Activated CD4-positive, CD25-positive, alpha-beta regulatory T cell treated with anti-CD3 and anti-CD28 coated beads, Interleukin-2, amount 50 U/mL, for 16 hours (primary cell): ENCODE results near the gene GMPR2.
"Not testable (repeated sequence)": the region's sequence is repeated elsewhere in the genome, so short reads cannot be mapped to it uniquely, and the experiment has no call there.

Experiments
- DNase-seq: peaks from one replicate; pipeline ENCODE4 v3.0.0-alpha.2; 2020; ENCODE audit warnings: low read depth, low spot score

GMPR2 gene

DNA sequence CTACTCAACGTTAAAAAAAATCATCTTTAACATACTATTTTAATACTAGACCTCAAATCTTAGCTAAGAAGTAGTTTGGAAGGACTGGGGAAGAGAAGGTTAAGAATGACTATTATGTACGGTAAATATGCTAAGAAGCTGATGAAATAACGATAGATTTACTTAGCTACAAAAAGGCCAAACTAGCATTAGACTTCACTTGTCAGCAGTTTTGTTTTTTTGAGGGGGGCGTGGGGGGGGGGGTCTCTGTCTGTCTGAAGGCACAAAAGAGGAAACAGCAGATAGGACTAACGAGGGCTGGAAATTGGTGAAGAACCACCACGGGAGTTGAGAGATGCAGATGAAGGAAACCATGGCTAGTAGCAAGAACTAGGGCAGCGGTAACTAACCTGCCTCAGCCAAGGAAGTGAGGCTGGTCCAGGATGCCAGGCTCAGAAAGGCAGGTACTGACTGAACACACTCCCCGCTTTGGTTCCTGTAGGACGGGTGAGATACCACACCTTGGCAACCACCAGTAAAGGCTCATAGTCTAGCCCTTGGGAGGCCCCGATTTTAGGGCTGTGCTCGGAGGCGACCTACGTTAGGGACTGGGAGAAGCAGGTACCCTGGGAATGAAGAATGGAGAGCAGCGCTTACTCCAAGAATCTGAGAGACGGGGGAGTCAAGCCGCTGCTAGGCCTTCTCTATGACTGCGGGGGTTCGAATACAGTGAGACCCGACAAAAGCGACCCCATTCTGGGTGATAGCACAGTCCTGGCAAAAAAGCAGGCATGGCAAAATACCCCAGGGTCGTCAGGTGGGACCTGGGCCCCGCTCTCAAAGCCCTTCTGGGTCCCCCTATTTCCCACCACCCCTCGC lies 1.2 kb upstream of the GMPR2 start:
- DNase-seq = no peak

DNA sequence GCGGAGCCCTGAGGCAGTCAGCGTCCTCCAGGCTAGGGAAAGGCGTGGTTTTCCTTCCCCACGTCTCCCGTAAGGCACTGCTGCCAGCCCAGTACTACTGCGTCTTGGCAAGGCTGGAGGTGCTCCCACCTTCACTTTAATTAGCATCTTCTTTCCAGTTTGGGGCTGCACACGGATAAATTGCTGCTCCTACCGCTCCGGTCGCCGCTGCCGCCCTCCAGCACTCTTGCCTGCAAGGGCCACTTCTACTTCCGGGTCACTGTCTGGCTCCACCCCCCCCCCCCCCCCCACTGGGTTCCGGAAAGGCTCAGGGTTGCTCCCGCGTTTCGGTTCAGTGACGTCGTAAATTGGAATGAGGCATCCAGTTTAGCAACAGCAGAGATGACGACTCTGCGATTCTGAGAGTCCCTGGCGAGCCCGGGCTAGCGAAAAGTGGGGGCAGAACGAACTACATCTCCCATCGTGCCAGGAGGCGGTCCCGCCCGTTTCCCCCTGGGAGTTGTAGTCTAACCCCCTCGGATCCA lies 546 bp upstream of the GMPR2 start, which contains the start of gene NEDD8:
NEDD8 (minus strand) TSS at position 247 of the 524 bp plus-strand sequence; CDS start at position 147, 100 bp downstream.
- peak; percentile 80 for DNase-seq

DNA sequence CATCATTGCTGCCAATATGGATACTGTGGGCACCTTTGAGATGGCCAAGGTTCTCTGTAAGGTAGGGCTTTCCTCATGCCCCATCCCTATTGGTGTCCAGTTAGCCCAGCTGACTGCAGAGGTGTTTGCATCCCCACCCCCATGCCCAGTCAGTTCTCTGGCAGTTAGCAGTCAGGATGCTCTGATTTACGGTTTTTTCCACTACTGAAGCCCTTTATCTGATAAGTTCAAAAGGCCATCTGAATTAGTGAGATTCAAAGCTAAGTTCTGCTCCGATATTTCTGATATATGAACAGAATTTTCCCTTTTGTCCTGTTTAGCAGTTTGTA lies 773 bp downstream of the GMPR2 start:
- no peak for DNase-seq

DNA sequence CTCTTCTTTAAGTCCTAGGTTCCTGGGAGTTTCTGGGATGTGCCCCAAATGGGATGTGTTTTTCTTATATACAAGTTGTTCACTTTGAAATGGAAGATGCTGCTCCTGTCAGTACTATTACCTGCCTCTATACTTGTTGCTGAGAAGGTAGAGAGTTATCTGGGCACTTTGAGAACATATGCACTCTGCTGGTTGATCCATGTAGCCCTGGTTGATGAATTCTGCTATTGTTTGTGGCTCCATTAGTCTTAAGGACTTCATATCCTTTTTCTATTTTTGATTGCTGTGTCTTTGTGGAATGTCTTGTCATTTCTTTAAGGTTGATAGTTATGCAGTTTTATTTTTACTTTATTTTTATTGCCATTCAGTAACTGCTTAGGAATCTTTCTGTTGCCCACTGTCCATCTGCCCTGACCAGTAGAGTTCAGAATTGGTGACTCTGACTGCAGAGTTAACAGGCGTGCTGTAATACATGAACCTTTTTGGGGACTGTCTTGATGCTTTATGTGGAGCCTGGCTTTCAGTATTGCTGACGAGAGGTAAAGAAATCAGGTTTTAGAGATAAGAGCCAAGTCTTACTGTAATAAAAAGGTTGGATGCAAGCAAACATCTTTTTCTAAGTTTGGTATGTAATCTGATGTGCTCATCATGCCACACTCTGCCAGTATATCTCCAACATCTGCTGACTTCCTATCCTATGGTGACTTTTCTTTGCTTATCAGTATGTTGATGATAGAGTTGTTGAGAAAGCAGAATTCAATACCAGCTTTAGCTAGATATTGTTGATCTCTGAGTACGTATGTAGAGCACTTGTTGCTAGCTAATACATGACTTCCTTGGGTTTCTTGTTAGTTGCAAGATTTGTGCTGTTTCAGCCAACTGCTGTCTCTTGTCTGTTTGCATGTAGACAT lies 1.6 kb downstream of the GMPR2 start:
- DNase-seq = no peak

DNA sequence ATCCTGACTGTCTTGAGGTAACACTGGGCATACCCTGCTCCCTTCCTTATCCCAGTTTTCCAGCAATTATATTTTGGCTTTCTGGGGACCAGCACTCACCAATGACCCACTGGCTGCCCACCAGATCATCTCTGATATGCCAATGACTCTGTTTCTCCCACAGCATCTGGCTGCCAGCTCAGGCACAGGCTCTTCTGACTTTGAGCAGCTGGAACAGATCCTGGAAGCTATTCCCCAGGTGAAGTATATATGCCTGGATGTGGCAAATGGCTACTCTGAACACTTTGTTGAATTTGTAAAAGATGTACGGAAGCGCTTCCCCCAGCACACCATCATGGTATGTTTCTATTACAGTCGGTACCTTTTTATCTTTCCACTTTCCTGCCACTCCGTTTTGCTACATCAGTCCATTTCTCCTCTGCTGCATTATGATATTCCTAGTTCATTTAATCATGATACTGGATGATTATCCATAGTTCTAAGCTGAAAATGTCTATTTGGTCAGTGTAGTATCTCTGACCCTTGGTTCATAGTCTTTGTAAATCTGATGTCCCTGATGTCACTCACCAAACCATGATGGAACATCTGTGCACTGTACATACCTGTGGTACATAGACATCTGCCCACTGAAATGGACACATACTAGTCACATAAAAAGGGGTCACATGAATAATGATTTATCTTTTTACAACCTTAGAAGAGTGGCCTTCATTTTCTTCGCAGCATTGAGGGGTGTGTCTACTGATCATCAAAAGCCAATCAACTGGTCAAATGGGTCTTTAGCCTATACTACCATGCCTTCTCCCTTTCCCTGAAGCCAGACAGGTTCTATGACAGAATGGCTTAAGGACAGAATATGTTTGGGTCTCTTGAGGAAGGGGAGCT lies 3.3 kb downstream of the GMPR2 start:
- no peak for DNase-seq

DNA sequence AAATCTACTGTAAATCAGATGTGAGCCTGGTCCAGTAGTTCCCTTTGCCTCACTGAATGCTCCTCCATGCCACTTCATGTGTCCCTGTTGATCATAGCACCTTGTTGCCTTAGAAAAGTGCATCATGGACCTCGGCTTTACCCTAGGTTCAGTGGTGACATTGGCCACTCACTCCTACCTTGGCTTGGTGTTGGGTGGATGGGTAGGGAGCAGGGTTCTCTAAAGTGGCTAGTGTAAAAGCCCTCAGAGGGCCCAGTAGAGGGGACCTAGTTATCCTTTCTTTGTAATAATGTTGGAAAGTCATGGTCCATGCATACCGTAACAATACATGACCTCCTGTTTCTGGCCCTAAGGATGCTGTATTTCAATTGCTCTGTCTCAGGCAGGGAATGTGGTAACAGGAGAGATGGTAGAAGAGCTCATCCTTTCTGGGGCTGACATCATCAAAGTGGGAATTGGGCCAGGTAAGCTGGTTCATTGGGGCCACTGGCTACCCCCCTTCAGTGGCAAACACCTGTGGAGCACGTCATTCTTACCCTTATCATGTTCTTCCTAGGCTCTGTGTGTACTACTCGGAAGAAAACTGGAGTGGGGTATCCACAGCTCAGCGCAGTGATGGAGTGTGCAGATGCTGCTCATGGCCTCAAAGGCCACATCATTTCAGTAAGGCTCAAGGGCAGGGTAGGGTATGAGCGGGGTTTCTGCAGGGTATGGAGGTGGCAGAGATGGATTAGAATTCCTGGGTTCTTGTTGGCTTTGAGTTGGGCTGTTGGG lies 4.1 kb downstream of the GMPR2 start:
- DNase-seq = no peak

DNA sequence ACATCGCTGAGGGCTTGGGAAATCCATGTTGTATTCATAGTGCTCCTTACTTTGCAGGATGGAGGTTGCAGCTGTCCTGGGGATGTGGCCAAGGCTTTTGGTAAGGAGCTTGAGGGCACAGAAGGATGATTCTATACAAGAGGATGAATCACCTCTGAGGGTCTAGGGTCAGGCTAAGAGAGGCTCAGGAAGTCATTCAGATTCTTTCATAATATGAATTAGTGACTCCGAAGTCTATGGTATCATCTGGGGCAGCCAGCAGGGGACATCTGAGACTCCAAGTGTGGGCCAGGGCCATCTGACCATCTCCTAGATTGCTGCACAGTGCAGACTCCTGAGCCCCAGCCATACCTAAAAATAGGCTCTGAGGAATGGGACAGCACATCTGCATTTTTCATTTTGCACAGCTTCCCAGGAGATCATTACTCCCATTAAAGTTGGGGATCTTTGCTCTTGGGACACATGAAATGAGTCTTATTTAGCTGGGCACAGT lies 4.8 kb downstream of the GMPR2 start:
- no peak for DNase-seq

DNA sequence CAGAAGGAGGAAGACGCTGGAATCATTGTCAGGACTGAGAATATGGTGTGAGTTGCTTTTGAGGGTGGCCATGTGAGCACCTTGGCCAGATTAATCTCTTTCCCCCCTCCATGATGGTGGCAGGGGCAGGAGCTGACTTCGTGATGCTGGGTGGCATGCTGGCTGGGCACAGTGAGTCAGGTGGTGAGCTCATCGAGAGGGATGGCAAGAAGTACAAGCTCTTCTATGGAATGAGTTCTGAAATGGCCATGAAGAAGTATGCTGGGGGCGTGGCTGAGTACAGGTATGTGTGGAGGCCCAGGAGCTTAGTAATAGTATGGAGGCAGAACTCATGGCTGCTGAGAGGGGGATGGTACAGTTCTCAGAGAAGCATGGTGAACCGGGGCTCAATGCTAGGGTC lies 5.4 kb downstream of the GMPR2 start:
- no peak for DNase-seq

DNA sequence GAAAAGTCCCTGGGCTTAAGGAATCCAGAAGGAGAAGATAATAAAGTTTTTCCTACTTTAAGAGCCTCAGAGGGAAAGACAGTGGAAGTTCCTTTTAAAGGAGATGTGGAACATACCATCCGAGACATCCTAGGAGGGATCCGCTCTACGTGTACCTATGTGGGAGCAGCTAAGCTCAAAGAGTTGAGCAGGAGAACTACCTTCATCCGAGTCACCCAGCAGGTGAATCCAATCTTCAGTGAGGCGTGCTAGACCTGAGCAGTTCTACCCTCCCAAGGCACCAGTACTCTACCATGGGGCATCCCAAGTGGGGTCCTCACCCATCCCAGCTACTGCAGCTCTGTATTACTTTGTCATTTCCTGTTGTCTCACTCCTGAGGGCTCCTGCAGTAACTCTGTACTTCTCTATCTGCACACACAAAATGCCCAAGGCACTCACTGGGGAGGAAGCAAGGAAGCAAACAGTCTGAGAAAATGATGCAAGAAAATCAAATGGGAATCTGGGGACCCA lies 5.9 kb downstream of the GMPR2 start:
- no peak for DNase-seq

DNA sequence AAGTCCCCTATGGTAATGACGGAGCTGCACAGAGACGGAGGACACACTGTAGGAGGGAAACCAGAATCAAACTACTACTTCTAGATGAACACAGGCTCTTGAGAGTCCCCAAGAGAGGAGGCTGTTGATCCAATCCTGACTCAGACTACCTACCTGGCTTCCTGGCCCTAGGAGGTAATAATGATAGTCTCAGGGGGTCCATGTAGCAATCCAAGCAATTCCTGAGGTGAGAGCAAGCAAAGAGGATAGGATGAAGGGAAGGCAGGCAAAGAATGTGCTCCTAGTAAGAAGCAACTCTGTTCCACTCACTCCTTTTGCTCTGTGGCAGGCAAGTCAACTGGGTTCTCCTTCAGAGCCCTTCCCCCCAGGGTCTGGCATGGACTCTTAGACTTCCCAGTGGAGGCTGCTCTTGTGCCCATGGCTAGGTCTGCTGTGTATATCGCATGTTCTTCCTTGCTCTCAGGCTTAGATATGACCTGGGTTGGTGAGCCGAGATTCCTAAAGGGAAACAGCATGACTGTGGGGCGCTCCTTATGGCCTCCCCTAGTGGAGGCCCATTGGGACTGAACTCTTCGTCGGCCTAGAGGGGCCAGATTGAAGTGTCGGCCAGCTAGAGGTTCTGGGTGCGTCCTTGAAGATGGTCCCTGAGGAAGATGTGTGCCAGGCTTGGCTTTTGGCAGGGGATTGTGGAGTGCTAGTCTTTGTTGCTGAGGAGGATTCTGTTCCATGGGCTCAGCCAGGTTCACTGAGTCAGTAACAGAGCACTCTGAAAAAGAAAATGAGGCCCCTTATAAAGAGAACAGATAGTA lies 7.6 kb downstream of the GMPR2 start:
- no peak for DNase-seq

DNA sequence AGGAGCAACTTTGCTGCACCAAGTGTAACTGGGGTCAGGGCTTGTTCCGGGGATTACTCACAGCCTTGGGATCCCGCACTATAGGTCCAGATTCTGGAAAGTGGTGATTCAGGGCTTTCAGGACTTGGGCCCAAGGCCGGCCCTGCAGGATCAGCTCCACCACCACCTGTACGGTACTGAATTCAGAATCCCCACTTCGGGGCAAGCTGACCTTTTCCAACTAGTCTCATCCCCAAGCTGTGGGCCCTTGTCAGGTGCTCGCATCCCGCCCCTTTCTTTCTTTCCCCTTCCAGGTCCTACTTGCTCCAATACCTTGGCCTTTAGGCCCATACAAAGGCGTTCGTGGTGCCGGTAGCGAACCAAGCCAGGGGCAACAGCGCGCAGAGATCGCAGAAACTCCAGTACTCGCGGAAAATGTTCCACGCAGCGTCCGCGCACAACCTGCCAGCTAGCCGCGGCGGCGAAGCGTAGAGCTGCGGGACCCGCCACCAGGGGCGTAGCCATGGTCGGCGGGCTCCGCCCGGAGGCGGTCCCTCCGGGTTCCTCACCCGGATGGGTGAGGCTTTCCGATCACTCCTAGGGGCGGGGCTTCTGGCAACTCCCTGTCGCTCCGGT lies 9.2 kb downstream of the GMPR2 start:
- peak; percentile 85 for DNase-seq

DNA sequence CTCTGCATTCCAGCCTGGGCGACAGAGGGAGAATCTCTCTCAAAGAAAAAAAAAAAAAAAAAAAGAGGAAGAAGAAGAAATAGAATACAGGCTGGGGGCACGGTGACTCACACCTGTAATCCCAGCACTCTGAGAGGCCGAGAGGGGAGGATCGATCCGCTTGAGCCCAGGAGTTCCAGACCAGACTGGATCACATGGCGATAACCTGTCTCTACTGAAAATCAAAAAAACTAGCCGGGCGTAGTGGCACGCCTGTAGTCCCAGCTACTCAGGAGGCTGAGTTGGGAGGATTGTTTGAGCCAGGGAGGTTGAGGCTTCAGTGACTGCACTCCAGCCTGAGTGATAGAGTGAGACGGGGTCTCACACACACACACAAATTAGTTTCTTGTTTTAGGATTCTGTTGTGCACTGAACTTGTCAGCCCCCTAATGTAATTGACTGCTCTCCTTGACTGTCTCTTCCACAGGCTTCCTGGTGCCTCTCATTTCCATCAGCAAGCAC lies 10.7 kb downstream of the GMPR2 start:
- no peak for DNase-seq

DNA sequence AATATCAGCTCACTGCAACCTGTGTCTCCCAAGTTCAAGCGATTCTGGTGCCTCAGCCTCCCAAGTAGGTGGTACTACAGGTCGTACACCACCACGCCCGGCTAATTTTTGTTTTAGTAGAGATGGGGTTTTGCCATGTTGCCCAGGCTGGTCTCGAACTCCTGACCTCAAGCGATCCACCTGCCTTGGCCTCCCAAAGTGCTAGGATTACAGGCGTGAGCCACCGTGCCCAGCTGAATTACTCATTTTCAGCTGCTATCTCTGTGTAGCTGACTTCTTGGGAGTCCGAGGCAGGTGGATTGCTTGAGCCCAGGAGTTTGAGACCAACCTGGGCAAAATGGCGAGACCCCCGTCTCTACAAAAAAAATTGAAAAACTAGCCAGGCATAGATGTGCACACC lies 12.6 kb downstream of the GMPR2 start:
- DNase-seq = not testable (repeated sequence)

DNA sequence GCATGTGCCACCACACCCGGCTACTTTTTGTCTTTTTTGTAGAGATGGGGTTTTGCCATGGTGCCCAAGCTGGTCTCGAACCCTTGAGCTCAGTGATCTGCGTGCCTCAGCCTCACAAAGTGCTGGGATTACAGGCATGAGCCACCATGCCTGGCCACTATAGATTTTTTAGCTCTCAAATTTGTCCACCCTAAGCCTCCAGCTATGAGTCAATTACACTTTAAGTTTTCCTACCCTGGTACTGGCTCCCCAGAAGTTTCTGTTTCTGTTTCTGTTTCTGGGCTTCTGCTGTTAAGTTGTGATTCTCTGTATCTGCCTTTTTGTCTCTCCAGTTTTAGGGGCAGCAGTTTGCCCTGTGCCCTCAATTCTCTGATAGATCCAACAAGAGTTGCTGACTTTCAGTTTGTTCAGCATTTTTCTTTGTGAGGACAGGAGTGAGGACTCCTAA lies 14.1 kb downstream of the GMPR2 start:
- DNase-seq = no peak

DNA sequence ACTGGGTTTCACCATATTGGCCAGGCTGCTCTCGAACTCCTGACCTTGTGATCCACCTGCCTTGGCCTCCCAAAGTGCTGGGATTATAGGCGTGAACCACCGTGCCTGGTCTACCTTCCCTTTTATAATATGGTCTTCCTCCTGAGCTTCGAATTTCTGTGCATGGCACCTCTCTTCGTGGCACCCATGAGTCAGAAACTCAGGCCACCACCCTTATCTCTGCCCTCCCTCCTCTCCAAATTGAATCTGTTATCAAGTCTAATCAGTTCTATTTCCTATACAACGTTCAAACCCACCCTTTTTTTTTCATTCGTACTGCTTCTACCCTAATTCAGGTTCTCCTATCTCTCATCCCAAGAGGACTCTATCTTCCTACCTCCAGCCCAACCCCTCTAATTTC lies 14.7 kb downstream of the GMPR2 start:
- DNase-seq = no peak

DNA sequence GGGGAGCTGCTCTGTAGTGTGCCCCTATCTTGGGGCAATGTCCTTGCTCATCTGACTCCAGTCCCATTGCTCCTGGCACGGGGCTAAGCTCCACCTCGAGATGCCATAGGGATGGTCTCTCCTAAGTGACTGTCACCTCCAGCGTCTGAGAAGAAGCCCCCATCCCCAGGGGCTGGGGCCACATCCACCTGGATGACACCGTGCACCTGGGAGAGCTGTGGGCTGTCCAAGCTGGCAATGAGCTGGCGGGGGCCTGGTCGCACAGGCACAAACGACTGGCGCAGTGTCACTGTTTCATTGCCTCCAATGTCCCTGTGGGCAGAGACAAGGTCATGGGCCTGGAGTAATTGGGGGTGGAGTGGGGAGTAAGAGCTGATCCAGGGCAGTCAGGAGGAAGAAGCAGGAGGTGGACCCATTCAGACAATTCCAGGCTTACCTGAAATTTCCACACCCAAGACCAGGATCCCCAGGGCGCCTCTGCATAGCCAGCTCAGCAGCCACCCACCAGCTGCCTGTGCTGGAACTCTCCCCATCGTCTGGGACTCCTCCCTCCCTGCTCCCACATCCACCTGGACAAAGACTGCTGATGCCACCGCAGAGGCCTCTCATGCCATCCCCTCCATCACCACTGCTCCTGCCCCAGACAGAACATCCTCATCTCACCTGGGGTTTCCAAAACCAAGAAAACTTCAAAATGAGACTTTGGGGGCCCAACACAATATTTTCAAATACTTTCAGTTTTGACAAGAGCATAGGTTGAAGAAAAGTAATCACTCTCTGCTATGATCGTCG lies 16.7 kb downstream of the GMPR2 start:
- DNase-seq = no peak

DNA sequence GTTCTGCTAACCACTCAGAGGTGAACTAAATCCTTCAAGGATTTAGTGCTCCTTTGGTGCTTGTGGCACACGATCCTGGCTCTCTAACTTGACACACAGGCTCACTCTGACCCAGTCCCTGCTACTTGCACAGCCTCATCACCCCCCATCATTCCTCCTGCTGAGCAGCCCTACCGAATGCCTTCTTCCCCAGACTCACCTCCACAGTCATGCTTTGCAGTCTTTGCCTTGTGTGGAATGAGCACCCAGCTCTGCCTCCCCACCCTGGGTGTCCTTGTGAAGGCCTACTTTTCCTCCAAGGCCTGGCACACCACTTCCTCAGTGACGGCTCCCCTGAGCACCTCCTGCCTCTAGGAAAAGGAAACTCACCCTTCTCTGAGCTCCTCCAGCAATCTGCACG lies 17.6 kb downstream of the GMPR2 start:
- no peak for DNase-seq

DNA sequence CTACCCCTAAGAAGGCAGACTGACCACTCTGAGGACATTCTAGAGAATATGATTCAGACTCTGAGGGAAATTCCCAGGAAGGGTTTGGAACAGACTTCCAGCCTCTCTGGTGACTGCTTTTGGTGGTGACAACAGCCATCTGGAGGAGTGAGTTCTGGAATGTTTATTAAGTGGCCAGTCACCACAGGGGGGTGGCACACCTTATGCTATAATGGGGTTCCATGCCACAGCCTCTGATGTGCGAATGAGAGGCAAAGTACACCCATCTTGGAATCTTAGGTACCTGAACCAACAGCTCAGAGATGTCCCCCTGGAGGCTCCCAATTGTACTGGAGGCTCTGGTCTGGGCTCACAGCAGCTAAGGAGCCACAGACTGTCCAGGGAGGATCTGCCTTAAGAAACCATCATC lies 19.2 kb downstream of the GMPR2 start:
- DNase-seq = no peak
